ENCODE results near the gene SLC19A2.
"Not testable (repeated sequence)": the region's sequence is repeated elsewhere in the genome, so short reads cannot be mapped to it uniquely, and the experiment has no call there.

Gene SLC19A2

GRCh38 chr1:169508432-169509338, 22.9 kb upstream of the SLC19A2 start:
- DNase-seq = no peak

- no peak for DNase-seq
Measured at GRCh38 chr1:169507413-169507812, 21.7 kb upstream of the SLC19A2 start.

DNA sequence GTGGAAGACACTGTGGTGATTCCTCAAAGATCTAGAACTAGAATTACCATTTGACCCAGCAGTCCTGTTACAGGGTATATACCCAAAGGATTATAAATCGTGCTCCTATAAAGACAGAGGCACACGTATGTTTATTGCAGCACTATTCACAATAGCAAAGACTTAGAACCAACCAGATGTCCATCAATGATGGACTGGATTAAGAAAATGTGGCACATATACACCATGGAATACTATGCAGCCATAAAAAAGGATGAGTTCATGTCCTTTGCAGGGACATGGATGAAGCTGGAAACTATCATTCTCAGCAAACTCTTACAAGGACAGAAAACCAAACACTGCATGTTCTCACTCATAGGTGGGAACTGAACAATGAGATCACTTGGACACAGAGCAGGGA, 17.9 kb upstream of the SLC19A2 start:
- DNase-seq = not testable (repeated sequence)

DNA sequence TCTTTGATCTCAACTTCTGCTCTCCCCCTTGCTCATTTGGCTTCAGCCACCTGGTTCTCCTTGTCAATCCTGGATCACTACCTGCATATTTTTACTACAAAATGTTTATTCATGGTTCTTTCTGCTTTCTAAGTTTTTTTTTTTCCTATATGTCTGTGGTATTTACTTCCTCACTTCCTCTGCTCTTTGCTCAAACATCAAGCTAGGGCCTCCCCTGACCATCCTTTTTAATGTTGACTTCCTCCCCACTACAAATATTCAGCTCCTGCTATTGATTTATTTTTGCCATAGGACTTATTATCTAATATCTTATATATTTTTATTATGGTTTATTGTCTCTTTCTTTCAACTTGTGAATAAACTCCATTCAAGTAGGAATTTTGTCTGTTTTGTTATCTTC, 14.1 kb upstream of the SLC19A2 start:
- DNase-seq = no peak

- DNase-seq = no peak
Measured at GRCh38 chr1:169497317-169497716, 11.6 kb upstream of the SLC19A2 start.

DNA sequence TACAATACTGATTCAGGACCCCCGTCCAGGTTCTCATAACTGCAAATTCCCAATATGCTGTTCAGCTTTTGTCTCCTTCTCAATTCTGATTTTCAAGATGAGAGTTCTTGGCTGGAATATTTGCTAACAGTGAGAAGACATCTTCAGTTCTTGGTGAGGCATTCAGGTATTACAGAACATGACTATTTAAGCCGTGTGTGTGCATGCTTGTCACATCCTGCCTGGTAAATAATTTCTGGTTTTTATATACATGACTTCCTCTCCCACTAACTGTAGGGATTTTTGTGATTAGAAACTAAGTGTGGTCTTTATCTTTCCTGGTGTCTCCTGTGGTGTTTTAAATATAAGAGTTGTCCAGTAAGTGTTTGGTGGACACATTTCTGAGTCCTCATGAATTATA, 10.2 kb upstream of the SLC19A2 start:
- DNase-seq = no peak

GRCh38 chr1:169495046-169495775, 9.5 kb upstream of the SLC19A2 start:
- no peak for DNase-seq

- no peak for DNase-seq
Measured at GRCh38 chr1:169494343-169494742, 8.6 kb upstream of the SLC19A2 start.

- no peak for DNase-seq
Measured at GRCh38 chr1:169493251-169493650, 7.5 kb upstream of the SLC19A2 start.

- no peak for DNase-seq
Measured at GRCh38 chr1:169491845-169492281, 6.1 kb upstream of the SLC19A2 start.

- DNase-seq = no peak
Measured at GRCh38 chr1:169488157-169488556, 2.4 kb upstream of the SLC19A2 start.

GRCh38 chr1:169487561-169487960, 1.8 kb upstream of the SLC19A2 start:
- no peak for DNase-seq

GRCh38 chr1:169487133-169487532, 1.4 kb upstream of the SLC19A2 start:
- no peak for DNase-seq

DNA sequence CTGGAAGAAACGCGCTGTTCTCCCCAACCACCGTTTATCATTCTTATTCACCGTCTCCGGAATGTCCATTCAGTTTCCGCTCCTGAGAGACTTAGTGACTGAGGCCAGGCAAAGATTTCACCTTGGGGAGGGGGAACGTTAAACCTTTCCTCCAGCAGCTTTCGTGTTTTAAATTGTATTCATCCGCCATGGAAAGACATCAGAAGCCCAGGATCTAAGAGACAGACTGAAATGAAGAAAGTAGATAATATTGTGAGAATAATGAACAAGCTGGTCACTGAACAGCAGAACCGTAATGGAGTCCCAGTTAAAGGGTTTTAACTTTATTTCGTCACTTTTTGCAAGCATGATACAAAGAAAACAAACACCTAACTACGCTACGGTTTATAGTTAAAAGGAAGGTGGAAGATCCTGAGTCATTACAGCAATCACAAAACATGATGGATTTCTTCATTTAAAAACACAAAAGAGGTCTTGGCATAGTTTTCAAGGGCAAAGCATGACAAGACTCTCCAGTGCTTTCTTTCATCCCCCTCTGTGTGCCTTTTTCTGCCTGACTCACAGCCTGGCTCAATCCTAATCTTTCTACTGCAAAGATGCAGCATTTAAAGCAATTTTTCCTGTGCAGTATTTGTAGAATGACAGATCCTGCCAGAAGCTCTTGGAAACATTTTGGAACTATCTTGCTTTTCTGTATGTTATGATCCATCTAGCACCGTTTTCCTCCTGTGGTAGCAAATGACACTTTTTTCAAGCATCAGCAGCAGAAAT, 722 bp upstream of the SLC19A2 start:
- peak; percentile 32 for DNase-seq

DNA sequence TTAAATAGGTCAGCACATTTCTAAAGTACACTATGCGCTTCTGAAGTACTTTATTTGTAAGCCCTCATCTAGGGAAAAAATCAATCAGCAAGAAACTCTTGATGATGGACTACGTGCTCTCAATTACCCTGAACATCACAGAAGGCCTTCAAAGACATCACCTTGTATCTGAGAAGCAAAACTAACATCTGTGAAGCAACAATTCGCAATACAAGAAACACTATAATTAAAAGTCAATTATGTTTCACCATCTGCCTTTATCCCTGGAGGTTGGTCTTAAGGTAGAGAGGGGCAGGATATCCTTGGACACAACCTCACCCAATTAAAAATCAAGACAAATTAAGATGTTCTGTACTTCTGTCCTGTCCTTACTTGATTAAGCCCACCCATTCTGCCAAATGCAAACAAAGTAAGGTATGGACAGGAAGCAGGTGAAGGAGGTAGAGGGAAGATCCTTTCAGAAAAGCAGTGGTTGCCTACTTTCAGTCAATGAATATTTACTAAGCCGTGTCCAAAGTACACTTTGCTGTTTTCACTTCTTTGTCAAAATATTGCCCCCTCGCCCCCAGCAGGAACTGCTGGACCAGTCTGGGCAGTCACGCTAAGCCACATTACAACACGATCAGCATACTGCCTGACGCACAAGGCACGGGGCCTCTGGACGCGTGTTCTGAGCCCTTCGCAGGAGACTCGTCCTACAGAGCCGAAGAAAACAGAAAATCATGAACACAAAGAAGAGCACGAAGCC, 887 bp downstream of the SLC19A2 start:
- DNase-seq = no peak

GRCh38 chr1:169484101-169484500, 1.6 kb downstream of the SLC19A2 start:
- no peak for DNase-seq

DNA sequence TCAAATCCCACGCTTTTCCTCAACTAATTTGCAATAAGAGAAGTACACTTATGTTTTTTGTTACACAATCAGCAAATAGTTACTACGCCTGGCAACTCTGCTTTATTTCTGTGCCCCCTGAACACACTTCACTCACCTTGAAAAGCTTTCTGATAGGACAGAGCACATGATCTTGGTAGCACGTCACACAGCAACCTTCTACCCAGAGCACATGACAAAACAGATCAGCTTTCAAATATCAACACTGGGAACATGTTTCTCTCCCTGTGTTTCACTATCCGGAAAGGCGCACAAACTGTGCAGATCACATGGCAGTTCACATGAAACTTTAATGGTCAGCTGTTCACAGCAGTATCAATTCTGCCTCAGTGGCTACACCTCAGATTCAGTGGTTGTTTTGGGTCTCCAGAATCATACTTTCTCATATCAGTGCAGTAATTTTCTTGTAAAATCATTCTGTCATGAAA, 2.2 kb downstream of the SLC19A2 start:
- DNase-seq = no peak

DNA sequence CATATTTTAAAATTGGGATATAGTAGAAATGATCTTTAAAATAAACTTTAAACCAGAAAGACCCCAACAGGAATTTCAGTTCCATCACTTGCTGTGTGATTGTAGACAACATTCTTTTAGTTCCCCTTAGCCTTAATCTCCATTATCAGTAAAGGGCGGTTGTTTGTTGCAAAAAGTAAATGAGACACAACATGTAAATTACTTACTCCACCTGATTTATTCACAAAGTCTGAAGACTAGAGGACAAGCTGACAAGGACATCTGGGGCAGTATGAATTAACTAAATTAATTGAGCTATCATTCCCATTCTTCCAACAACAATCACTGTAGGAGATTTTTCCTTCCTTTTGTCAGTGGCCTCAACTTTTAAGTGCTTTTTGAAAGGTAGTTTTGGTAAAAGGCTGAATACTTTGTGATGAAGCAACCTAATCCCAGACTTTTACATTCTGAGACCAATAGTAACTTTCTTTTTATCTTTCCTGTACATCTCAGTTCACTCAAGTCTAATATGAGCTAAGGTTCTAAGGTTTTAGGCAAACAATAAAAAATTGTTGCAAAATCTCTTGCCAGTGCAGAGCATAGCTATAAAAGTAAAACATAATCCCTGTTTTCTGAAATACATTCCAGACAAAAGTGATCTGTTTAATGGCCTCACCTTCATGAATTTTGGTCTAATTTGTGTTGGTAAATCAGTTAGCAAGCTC, 6.2 kb downstream of the SLC19A2 start:
- no peak for DNase-seq

GRCh38 chr1:169478094-169478672, 7.6 kb downstream of the SLC19A2 start:
- DNase-seq = no peak

DNA sequence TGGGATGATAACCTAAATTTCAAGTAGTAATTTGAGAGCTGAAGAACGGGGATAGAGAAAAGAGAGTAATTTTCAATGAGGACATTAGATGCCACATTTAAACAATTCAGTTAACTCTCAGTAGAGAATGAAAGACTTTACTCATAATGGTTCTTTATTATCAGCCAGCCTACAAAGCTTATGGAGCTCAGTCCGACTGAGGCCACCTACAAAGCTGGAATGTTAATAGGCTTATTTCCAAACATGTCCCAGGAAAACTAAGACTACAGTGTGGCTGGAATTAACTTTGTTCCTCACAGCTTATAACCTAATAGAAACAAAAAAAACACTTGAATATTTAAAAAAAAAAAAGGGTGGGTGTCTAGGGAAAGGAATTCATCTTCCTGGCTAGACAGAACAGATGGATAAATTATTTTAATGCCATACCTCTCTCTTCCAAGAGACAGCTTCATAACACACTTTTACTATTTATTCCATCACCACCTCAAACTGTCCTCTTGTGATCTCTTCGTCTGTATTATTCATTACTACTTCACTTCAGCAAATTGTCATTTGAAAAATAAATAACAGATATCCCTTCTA, 9.8 kb downstream of the SLC19A2 start:
- no peak for DNase-seq
